Measurements from ENCODE around the gene NTM.

DNA sequence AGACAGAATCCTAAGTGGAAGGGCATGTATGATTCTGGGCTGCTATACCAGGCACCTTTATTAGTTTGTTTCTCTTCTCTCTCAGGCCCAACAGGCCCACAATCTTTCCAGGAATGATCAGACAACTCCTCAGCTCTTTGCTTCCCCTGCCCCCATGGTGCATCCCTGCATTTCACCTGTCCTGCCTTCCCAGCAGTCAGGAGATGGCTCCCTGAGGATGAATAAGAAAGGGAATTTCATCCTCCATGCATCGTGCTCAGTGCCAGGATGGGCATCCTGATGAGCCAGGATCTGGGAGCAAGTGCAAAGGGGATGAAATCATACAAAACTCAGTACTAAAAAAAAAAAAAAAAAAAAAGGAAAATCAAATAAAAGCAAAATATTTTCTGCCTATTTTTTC lies 18.6 kb upstream of the NTM start:
- TF ChIP-seq CTCF (IDR thresholded peaks at IDR 0.05 in 8 of 11, conservative IDR thresholded peaks at IDR 0.05 in 3 of 11) = no peak
- TF ChIP-seq POLR2A (IDR thresholded peaks at IDR 0.05) = no peak

All from spleen (tissue), 7 donors.